SK-MEL-5 (cell line): ENCODE measurements around the gene PACC1. TPM values are rescaled to one million over a fixed set of nuclear protein-coding genes. Genes with fewer than 3 reads are reported as not detected.

Experiments used
- DNase-seq: peaks from one replicate; pipeline ENCODE4 v3.0.0-alpha.2; 2016; ENCODE audit warnings: low read depth, low spot score
- in situ Hi-C: cut with HindIII; loops from 2 replicates; pipeline ENCODE4 v1.10.0; 2016; ENCODE audit warnings: low sequenced_read_pairs, high pct_unique_total_duplicates, low pct_unique_long_range_greater_than_20kb
- polyA plus RNA-seq, 2 experiments: library from polyadenylated mRNA; depleted of rRNA; stranded (reverse); fragments of >200 nt; gene quantifications; 2 replicates each; pipeline ENCODE4 v1.2.3, GENCODE V29; 2015
- total RNA-seq: library from RNA; depleted of rRNA; stranded (reverse); fragments of >200 nt; shearing (Covaris generic); gene quantifications from 2 replicates; pipeline ENCODE4 v1.2.3, GENCODE V29; 2014; rRNA removed

The PACC1 gene
- total RNA-seq = 23.8 and 27.4 TPM in 2 replicates
- polyA plus RNA-seq (2015; cell fraction: cytosol; rRNA removed) = 22.0 and 26.6 TPM in 2 replicates
- 10.4 and 17.7 TPM in 2 replicates for polyA plus RNA-seq (2015; cell fraction: nucleus; rRNA removed)

- DNase-seq = peak; percentile 94
- in situ Hi-C loops = no loop called here
Measured at GRCh38 chr1:212414328-212415106, at the start of gene PACC1. Gene PACC1, minus strand, starts transcription at chr1:212414886. Its CDS starts 129 bp downstream, at chr1:212414757.

GRCh38 chr1:212463565-212464285, 49.0 kb upstream of the PACC1 start:
- DNase-seq = no peak
- in situ Hi-C loops = no loop called here

GRCh38 chr1:212461916-212462660, 47.4 kb upstream of the PACC1 start:
- in situ Hi-C loops = no loop called here
- DNase-seq = no peak

- in situ Hi-C loops = no loop called here
Measured at GRCh38 chr1:212460376-212460775, 45.7 kb upstream of the PACC1 start.

GRCh38 chr1:212459656-212460055, 45.0 kb upstream of the PACC1 start:
- in situ Hi-C loops = no loop called here
- DNase-seq = peak; percentile 90

More at GRCh38 chr1:212460376-212460775, 45.7 kb upstream of the PACC1 start:
- DNase-seq = no peak

- peak; percentile 43 for DNase-seq
- in situ Hi-C loops = no loop called here
Measured at GRCh38 chr1:212458817-212459216, 44.1 kb upstream of the PACC1 start.

GRCh38 chr1:212457740-212458338, 43.2 kb upstream of the PACC1 start:
- in situ Hi-C loops = no loop called here

GRCh38 chr1:212455803-212456528, 41.3 kb upstream of the PACC1 start:
- in situ Hi-C loops = no loop called here
- DNase-seq = peak; percentile 83

More at GRCh38 chr1:212457740-212458338, 43.2 kb upstream of the PACC1 start:
- peak; percentile 84 for DNase-seq

GRCh38 chr1:212455401-212455800, 40.7 kb upstream of the PACC1 start:
- in situ Hi-C loops = no loop called here
- no peak for DNase-seq

GRCh38 chr1:212454741-212455140, 40.1 kb upstream of the PACC1 start:
- in situ Hi-C loops = no loop called here
- DNase-seq = no peak

- DNase-seq = no peak
- in situ Hi-C loops = no loop called here
Measured at GRCh38 chr1:212453156-212453857, 38.6 kb upstream of the PACC1 start.

- in situ Hi-C loops = no loop called here
- no peak for DNase-seq
Measured at GRCh38 chr1:212452323-212453155, 37.9 kb upstream of the PACC1 start.

GRCh38 chr1:212451416-212452322, 37.0 kb upstream of the PACC1 start:
- DNase-seq = no peak
- in situ Hi-C loops = no loop called here

GRCh38 chr1:212450331-212450881, 35.7 kb upstream of the PACC1 start:
- in situ Hi-C loops = no loop called here
- no peak for DNase-seq
